ENCODE measurements around the gene PHOX2A.
A peak's percentile ranks its signal among the peaks of the same experiment; 100 is the strongest.

Gene PHOX2A

DNA sequence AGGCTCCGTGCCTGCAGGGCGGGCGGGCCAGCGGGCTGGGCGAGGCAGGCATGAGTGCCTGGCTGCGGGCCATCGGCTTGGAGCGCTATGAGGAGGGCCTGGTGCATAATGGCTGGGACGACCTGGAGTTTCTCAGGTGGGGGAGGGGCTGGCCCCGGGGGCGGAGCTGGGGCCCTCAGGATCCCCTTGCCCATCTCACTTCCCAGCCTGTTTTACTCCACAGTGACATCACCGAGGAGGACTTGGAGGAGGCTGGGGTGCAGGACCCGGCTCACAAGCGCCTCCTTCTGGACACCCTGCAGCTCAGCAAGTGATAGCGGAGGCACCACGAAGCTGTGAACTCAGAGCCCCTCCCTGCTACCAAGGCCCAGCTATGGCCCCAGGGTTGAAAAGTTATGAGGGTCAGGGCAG, 5.9 kb downstream of the PHOX2A start:
- TF ChIP-seq, protein P1, sequence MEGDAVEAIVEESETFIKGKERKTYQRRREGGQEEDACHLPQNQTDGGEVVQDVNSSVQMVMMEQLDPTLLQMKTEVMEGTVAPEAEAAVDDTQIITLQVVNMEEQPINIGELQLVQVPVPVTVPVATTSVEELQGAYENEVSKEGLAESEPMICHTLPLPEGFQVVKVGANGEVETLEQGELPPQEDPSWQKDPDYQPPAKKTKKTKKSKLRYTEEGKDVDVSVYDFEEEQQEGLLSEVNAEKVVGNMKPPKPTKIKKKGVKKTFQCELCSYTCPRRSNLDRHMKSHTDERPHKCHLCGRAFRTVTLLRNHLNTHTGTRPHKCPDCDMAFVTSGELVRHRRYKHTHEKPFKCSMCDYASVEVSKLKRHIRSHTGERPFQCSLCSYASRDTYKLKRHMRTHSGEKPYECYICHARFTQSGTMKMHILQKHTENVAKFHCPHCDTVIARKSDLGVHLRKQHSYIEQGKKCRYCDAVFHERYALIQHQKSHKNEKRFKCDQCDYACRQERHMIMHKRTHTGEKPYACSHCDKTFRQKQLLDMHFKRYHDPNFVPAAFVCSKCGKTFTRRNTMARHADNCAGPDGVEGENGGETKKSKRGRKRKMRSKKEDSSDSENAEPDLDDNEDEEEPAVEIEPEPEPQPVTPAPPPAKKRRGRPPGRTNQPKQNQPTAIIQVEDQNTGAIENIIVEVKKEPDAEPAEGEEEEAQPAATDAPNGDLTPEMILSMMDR (IDR thresholded peaks at IDR 0.05; ENCODE audit: borderline replicate concordance, insufficient read depth, low read depth, low read length): peak; percentile 93
- H3K4me3 ChIP-seq (ENCODE audit: low read depth, low read length): no peak overlapping the region

- TF ChIP-seq, protein P1 (IDR thresholded peaks at IDR 0.05; ENCODE audit: borderline replicate concordance, insufficient read depth, low read depth, low read length): no peak
Measured at GRCh38 chr11:72237112-72237931, 6.7 kb downstream of the PHOX2A start.

GRCh38 chr11:72236774-72237111, 7.2 kb downstream of the PHOX2A start:
- H3K4me3 ChIP-seq (ENCODE audit: low read depth, low read length): no peak overlapping the region
- TF ChIP-seq, protein P1 (IDR thresholded peaks at IDR 0.05; ENCODE audit: borderline replicate concordance, insufficient read depth, low read depth, low read length): no peak

More at GRCh38 chr11:72237112-72237931, 6.7 kb downstream of the PHOX2A start:
- H3K4me3 ChIP-seq (ENCODE audit: low read depth, low read length): no peak overlapping the region

DNA sequence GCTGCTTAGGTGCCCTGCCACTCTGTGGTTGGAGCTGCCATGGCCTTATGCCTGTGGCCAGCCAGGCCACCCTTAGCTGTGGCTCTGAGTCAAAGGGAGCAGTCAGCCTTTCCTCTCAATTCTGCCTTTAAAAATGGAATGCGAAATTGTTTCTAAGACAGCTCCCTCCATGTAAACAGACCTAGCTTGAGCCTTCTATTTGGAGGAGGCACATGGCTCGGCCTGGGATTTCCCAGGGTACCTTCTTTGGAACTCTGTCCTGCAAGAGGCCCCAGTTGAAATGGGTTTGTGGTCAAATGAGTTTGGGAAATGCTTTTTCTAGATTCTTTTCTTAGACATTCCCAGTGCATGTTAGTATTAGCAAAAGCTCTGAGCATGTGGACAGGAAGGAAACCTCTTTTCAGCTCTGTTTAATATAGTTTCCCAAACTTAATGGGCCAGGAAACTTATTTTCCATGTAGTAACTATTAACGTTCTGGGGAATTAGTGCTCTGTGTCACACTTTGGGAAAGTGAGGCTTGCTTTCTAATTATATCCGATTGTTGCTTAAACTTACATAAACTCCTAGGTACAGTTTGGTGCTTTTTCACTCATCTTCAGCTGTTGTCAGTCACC, 7.8 kb downstream of the PHOX2A start:
- TF ChIP-seq, protein P1 (IDR thresholded peaks at IDR 0.05; ENCODE audit: borderline replicate concordance, insufficient read depth, low read depth, low read length): no peak

GRCh38 chr11:72235351-72236057, 8.5 kb downstream of the PHOX2A start:
- TF ChIP-seq, protein P1 (IDR thresholded peaks at IDR 0.05; ENCODE audit: borderline replicate concordance, insufficient read depth, low read depth, low read length): no peak
- H3K4me3 ChIP-seq (ENCODE audit: low read depth, low read length): no peak overlapping the region

More for the DNA sequence above, 7.8 kb downstream of the PHOX2A start:
- H3K4me3 ChIP-seq (ENCODE audit: low read depth, low read length): no peak overlapping the region

GRCh38 chr11:72234920-72235319, 9.1 kb downstream of the PHOX2A start:
- TF ChIP-seq, protein P1 (IDR thresholded peaks at IDR 0.05; ENCODE audit: borderline replicate concordance, insufficient read depth, low read depth, low read length): no peak
- no peak overlapping the region for H3K4me3 ChIP-seq (ENCODE audit: low read depth, low read length)

Measured in GM12875 (cell line).